Prostate gland (tissue), 2 donors: Measurements from ENCODE around the gene LUC7L3.

Source experiments
- POLR2A ChIP-seq: fragments of 450-650 bp; IDR thresholded peaks from one replicate; pipeline ENCODE4 v1.6.1; 2016; ENCODE audit warnings: antibody characterized with exemption, mild to moderate bottlenecking
- TF ChIP-seq, protein P1 (sequence below), 4 experiments: fragments of 200-600 bp in 2 of 4; fragments of 450-650 bp in 2 of 4; sonication (generic) in 2 of 4; IDR thresholded peaks; 1 replicate in 3 of 4; 2 replicates in 1 of 4; pipeline ENCODE4 v1.5.1; 2016 to 2019; ENCODE audit warnings: antibody characterized with exemption in 4 of 4, mild to moderate bottlenecking in 2 of 4, moderate library complexity in 2 of 4

DNA sequence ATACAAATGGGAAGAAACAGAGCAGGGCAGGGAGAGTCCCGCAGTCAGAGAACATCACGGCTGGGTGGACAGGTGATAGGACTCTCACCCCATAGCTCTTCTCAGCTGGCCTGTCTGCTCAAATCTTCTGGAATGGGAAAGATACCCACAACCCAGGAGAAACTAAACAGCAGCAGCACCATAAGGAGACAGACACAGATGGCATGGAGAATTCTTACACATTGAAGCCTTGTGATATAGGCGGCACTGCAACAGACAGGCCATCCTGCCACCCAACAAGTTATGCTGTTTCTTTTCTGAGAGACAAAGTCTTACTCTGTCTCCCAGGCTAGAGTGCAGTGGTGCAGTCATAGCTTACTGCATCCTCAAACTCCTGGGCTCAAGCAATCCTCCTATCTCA is 56.5 kb downstream of the LUC7L3 start:
- no peak for TF ChIP-seq POLR2A
- TF ChIP-seq, protein P1, sequence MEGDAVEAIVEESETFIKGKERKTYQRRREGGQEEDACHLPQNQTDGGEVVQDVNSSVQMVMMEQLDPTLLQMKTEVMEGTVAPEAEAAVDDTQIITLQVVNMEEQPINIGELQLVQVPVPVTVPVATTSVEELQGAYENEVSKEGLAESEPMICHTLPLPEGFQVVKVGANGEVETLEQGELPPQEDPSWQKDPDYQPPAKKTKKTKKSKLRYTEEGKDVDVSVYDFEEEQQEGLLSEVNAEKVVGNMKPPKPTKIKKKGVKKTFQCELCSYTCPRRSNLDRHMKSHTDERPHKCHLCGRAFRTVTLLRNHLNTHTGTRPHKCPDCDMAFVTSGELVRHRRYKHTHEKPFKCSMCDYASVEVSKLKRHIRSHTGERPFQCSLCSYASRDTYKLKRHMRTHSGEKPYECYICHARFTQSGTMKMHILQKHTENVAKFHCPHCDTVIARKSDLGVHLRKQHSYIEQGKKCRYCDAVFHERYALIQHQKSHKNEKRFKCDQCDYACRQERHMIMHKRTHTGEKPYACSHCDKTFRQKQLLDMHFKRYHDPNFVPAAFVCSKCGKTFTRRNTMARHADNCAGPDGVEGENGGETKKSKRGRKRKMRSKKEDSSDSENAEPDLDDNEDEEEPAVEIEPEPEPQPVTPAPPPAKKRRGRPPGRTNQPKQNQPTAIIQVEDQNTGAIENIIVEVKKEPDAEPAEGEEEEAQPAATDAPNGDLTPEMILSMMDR (IDR thresholded peaks at IDR 0.05): no peak
